ENCODE data around the gene GLRX3. TPM values are rescaled to one million over a fixed set of nuclear protein-coding genes. Genes with fewer than 3 reads are reported as not detected.
"Not testable (repeated sequence)": the region's sequence is repeated elsewhere in the genome, so short reads cannot be mapped to it uniquely, and the experiment has no call there.

Gene GLRX3
- total RNA-seq, 2 donors from 2014 or later, result 94.1 to 103 TPM

GRCh38 chr10:130193493-130194193 lies 57.5 kb downstream of the GLRX3 start:
- Mint-ChIP-seq H3K9me3 (no peaks in the 10 kb centered on the region), H3K36me3 (no peaks in the 10 kb centered on the region), H3K27ac (no peak overlapping the region)
- DNase-seq (ENCODE audit: low spot score in 2 of 2) (no peak), ATAC-seq (no peak)

DNA sequence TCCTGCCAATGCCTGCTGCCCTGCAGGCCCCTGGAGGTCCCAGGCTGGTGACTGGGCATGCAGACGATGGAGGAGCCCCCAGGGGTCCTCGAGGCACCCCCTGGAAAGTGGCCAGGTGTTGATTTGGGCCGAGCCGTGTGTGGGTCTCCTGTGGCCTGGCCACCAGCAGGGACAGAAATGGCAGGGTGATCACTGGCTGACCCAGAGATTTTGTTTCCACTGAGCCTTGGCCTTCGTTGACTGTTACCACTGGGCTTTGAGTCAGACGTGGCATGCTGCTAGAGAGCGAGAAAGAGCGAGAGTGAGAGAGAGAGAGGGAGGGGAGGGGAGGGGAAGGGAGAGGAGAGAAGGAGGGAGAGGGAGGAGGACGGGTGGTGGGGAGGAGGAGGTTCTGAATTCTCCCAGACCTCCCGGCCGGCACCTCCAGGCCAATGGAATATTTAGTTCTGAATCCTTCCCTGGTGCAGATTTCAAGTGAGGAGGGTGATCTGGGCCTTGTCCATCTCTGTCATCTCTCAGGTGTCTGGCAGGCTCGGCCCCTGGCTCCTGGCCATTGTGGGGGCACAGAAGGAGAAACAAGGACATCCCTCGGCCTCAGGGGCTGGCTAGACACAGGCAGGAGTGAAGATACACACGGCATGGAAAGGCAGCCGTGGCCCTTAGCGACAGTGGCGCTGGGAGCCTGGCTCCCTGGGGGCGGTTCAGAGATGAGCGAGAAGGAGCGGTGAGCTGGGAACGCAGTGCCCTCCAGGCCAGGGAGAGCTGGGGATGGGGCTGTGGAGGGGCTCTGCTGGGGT lies 58.2 kb downstream of the GLRX3 start:
- Mint-ChIP-seq H3K27ac (no peak overlapping the region), H3K9me3 (no peaks in the 10 kb centered on the region), H3K36me3 (no peaks in the 10 kb centered on the region)
- DNase-seq (ENCODE audit: low spot score in 2 of 2) (no peak), ATAC-seq (no peak)

- no peaks in the 10 kb centered on the region for H3K36me3 Mint-ChIP-seq
- no peak overlapping the region for H3K27ac Mint-ChIP-seq
- no peaks in the 10 kb centered on the region for H3K9me3 Mint-ChIP-seq
- no peak for ATAC-seq
- no peak for DNase-seq (ENCODE audit: low spot score in 2 of 2)
These were observed 58.9 kb downstream of the GLRX3 start for GRCh38 chr10:130194991-130195645.

- Mint-ChIP-seq H3K36me3 (no peaks in the 10 kb centered on the region), H3K27ac (no peak overlapping the region)
These were observed 59.6 kb downstream of the GLRX3 start for GRCh38 chr10:130195746-130196294.

DNA sequence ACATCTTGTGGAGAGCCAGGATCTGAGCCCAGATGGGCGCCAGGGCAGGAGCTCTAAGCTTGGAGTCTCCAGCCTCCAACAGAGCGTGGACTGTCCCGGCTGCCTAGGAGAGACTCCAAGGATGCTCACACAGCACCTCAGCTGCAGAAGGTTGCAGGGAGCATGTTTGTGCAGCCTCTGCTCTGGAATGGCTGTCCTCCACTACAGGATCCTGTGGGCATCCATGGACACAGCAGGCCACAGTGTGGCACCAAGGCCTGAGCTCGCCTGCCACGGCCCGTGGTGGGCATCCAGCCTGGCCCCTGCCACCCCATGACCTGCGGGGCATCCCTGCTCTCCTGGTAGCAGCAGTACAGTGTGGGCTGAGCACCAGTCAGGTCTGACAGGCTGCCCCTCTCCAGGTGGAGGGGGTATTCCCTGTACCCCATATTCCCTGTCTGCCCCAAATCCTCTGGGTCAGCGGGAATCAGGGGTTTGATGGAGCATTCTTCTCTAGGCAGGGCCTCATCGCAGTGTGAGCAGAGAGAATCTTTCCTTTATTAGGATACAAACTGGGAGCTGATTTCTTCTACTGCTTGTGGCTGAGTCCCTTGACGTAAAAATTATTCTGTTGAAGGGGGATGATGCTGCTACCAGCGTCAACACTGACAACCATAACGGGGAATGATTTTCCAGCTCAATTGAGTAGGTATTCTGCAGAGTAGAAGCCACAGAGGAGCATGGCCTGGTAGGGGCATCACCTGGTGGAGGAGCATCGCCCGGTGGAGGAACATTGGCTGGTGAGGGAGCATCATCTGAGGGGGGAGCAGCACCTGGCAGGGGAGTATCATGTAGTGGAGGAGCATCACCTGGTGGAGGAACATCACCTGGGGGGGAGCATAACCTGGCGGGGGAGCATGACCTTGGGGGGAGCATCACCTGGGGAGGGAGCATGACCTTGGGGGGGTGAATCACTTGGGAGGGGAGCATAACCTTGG lies 60.6 kb downstream of the GLRX3 start:
- H3K27ac Mint-ChIP-seq, result no peak overlapping the region

More at GRCh38 chr10:130195746-130196294, 59.6 kb downstream of the GLRX3 start:
- ATAC-seq, result no peak
- no peak for DNase-seq (ENCODE audit: low spot score in 2 of 2)
- H3K9me3 Mint-ChIP-seq, result no peaks in the 10 kb centered on the region

GRCh38 chr10:130198651-130199050 lies 62.5 kb downstream of the GLRX3 start:
- DNase-seq (ENCODE audit: low spot score in 2 of 2) (no peak), ATAC-seq (no peak)
- Mint-ChIP-seq H3K9me3 (no peaks in the 10 kb centered on the region), H3K27ac (no peak overlapping the region), H3K36me3 (no peaks in the 10 kb centered on the region)

More for the DNA sequence above, 60.6 kb downstream of the GLRX3 start:
- Mint-ChIP-seq H3K9me3 (no peaks in the 10 kb centered on the region), H3K36me3 (no peaks in the 10 kb centered on the region)
- DNase-seq (ENCODE audit: low spot score in 2 of 2) (no peak), ATAC-seq (no peak)

DNA sequence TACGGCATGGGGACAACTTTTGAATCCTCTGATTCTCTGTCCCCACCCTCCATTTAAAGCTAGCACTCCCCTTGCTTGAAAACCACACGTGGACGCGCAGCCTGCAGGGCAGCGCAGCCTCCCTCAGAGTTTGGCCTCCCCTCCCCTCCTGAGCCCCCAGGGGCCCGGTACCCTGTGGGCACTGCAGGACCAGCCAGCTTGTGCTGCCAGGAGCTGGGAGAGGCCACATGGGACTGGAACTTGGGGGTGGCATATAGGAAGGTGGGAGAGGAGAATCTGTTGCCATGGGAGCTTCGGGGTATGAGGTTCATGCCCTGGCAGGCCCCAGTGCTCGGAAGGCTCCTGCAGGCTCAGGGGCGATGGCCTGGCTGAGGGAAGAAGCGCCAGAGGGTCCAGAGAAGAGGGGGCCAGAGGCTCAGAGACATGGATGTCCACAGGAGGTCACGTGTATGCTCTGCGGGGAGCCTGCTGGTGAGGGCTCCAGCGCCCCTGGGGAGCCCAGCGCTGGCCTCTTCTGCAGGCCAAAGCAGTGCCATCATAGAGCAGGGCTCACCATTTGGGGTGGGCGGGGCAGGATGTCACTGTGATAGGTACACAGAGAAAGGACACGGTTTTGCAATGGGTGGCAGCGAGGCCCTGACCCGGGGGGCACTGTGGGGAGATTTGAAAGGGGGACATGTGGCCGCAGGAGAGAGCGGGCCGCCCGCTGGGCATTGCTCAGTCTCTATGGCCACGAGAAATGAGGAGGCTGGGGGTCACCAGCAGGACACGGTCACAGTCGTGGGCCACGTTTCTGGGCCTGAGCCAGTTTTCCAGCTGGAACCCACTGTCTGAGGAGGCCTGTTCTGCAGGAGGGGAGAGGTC lies 64.2 kb downstream of the GLRX3 start:
- Mint-ChIP-seq H3K36me3 (no peaks in the 10 kb centered on the region), H3K9me3 (no peaks in the 10 kb centered on the region), H3K27ac (no peak overlapping the region)
- no peak for ATAC-seq
- DNase-seq (ENCODE audit: low spot score in 2 of 2), result no peak

DNA sequence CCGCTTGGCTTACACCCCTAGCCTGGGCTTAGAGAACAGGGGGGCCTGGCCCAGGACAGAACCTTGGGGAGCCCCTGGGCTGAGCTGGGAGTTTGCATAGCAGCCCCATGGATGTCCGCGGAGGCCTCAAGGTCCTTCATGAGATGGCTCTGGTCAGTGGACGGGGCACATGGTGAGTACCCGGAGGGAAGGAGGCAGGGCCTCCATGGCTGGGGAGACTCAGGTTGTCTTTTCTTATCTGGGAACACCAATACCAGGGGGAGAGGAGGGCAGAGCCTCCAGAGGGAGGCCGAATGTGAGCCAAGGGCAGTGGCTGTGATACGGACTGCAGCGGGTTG lies 64.8 kb downstream of the GLRX3 start:
- H3K27ac Mint-ChIP-seq, result no peak overlapping the region
- ATAC-seq, result no peak
- DNase-seq (ENCODE audit: low spot score in 2 of 2), result no peak
- H3K9me3 Mint-ChIP-seq, result no peaks in the 10 kb centered on the region
- no peaks in the 10 kb centered on the region for H3K36me3 Mint-ChIP-seq

DNA sequence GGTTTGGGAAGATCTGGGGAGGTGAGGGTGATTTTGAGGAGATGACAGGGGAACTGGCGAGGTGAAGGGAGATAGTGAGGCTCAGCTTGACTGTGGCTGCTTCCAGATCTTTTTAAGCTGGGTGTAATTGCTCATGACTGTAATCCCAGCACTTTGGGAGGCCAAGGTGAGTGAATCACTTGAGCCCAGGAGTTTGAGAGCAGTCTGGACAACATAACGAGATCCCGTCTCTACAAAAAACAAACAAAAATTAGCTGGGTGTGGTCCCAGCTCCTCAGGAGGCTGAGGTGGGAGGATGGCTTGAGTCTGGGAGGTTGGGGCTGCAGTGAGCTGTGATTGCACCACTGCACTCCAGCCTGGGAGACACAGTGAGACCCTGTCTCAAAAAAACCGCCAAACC lies 66.0 kb downstream of the GLRX3 start:
- H3K36me3 Mint-ChIP-seq; H3K9me3 Mint-ChIP-seq; DNase-seq (ENCODE audit: low spot score in 2 of 2); H3K27ac Mint-ChIP-seq; ATAC-seq: not testable (repeated sequence)

DNA sequence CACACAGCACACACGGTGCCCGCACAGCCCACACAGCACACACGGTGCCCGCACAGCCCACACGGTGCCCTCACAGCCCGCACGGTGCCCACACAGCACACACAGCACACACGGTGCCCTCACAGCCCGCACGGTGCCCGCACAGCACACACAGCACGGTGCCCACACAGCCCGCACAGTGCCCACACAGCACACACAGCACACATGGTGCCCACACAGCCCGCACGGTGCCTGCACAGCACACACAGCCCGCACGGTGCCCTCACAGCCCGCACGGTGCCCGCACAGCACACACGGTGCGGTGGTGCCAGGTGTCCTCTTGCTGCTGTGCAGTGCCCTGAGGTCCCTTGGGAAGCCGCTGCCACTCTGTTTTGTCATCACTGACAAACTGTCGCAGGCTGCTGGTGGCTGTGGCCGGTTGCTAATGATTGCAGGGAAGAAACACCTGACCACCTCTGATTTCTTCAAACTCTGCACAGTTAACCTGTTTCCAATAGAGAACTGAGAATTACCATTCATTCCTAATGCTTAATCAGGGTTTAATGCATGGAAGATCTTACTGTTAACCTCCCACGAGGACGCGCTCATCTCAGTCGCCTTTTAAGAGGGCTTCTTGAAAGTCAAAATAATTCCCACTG lies 66.9 kb downstream of the GLRX3 start:
- Mint-ChIP-seq H3K27ac (no peak overlapping the region), H3K9me3 (no peaks in the 10 kb centered on the region), H3K36me3 (no peaks in the 10 kb centered on the region)
- ATAC-seq (no peak), DNase-seq (ENCODE audit: low spot score in 2 of 2) (no peak)

DNA sequence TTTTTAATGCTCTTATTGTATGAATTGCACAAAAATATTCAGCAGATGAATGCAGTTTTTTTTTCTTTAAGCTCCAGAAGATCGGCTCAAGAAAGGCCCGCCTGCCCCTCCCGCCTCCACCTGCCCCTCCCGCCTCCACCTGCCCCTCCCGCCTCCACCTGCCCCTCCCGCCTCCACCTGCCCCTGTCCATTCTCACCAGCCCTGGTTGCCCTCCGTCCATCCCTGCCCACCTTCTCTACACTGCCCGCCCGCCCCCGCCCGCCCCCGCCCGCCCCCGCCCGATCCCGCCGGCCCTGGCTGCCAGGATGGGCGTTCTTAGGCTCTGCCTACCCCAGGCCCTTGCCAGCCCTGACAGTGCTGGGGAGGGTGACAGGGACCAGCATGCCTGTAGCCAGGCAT lies 67.4 kb downstream of the GLRX3 start:
- no peaks in the 10 kb centered on the region for H3K36me3 Mint-ChIP-seq
- H3K9me3 Mint-ChIP-seq, result no peaks in the 10 kb centered on the region
- H3K27ac Mint-ChIP-seq, result no peak overlapping the region
- ATAC-seq (no peak), DNase-seq (ENCODE audit: low spot score in 2 of 2) (no peak)

GRCh38 chr10:130206216-130206737 lies 70.1 kb downstream of the GLRX3 start:
- DNase-seq (ENCODE audit: low spot score in 2 of 2) (no peak), ATAC-seq (no peak)
- no peaks in the 10 kb centered on the region for H3K36me3 Mint-ChIP-seq
- H3K9me3 Mint-ChIP-seq, result no peaks in the 10 kb centered on the region
- H3K27ac Mint-ChIP-seq, result no peak overlapping the region

GRCh38 chr10:130207205-130207604 lies 71.0 kb downstream of the GLRX3 start:
- no peaks in the 10 kb centered on the region for H3K9me3 Mint-ChIP-seq
- ATAC-seq (no peak), DNase-seq (ENCODE audit: low spot score in 2 of 2) (no peak)
- H3K36me3 Mint-ChIP-seq, result no peaks in the 10 kb centered on the region
- no peak overlapping the region for H3K27ac Mint-ChIP-seq

GRCh38 chr10:130208807-130209206 lies 72.6 kb downstream of the GLRX3 start:
- Mint-ChIP-seq H3K36me3 (no peaks in the 10 kb centered on the region), H3K27ac (no peak overlapping the region), H3K9me3 (no peaks in the 10 kb centered on the region)
- DNase-seq (ENCODE audit: low spot score in 2 of 2) (no peak), ATAC-seq (no peak)

GRCh38 chr10:130212746-130213145 lies 76.6 kb downstream of the GLRX3 start:
- DNase-seq (ENCODE audit: low spot score in 2 of 2) (no peak), ATAC-seq (no peak)
- Mint-ChIP-seq H3K9me3 (no peaks in the 10 kb centered on the region), H3K36me3 (no peaks in the 10 kb centered on the region), H3K27ac (peak overlapping the region in 1 of 2 donors; percentile 44)
